ENCODE data around the gene HEYL.
A peak's percentile ranks its signal among the peaks of the same experiment; 100 is the strongest.
"Not testable (repeated sequence)": the region's sequence is repeated elsewhere in the genome, so short reads cannot be mapped to it uniquely, and the experiment has no call there.

HEYL gene

DNA sequence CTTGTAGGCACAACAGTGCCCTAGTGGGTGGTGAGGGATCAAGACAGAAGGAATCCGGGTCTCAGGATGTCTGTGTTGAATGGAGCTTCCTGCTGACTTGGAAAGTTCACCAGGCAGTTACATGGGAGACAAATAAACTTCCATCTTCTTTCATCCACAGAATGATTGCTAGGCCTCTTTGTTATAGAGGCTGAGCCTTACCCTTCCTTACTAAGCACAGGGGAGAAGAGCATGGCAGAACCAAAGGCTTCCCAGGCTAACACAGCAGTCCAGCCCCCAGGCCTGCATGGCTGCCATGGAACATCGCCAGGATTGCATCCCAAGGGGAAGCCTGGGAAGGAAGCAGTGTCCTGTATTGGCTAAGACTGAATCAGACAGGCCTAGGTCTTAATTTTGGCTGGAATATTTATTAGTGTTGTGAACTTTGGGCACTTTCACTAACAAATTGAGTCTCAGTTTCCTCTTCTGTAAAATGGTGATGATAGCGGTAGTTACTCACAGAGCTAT is 18.7 kb downstream of the HEYL start:
- in situ Hi-C loops (cut with MboI; ENCODE audit: low pct_unique_long_range_greater_than_20kb, low sequenced_read_pairs), result no loop called here
- DNase-seq, result no peak

DNA sequence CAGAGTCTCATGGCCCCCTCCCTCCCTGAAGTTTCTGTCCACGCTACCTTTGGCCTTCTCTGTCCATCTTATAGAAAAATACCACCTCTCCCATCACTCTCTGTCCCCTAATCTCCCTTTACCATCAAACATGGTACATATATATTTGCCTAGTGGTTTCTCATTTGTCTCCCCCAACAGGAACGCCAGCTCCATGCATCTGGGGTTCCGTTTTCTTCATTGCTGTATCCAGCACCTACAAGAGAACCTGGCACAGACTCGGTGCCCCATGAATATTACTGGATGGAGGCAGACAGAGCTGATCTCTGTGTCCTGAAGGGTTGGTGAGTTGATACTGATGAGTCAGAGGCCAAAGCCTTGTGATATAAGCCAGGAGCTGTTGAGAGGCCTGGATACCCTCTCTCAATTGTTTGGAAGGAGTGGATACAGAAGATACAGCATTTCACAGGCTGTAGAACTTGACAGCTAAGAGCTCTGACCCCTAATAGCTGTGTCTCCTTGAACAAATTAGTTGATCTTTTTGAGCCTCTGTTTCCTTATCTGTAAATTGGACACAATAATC is 21.9 kb downstream of the HEYL start:
- DNase-seq, result no peak
- in situ Hi-C loops (cut with MboI; ENCODE audit: low pct_unique_long_range_greater_than_20kb, low sequenced_read_pairs), result no loop called here

DNA sequence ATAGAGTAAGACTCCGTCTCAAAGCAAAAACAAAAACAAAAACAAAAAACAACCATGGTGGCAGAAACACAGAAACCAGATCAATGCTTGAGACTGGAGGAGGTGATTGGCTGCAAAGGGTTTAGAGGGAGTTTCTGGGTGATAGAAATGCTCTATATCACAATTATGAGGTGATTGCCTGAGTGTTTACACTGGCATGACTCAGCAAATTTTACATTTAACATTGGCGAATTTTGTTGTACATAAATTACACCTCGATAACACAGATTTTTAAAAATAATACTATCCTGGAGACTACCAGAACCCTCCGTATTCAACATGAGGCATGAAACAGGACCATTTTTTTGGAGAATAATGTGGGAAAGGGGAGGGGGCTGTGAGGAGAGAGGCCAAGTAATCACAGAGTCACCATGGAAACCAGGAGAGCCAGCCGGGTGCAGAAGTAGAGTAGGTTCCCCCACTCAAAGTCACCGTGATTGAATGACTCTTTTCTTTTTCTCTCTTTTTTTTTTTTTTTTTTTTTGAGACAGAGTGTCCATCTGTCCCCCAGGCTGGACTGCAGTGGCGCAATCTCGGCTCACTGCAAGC is 24.3 kb downstream of the HEYL start:
- in situ Hi-C loops (cut with MboI; ENCODE audit: low pct_unique_long_range_greater_than_20kb, low sequenced_read_pairs), result no loop called here
- DNase-seq, result peak; percentile 11

DNA sequence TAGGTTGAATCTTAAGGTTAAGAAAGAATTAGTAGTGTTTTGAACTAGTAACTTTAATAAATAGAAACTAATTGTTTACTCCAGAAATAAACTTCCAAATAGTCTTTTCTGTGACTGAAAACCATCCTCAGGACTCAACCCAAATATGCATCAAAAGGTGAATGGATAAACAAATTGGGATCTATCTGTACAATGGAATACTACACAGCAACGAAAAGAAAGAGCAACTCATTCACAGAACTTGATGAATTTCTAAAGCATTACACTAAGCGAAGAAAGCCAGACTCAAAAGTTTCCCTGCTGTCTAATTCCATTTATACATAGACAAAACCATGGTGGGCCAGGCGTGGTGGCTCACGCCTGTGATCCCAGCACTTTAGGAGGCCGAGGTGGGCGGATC is 25.0 kb downstream of the HEYL start:
- in situ Hi-C loops (cut with MboI; ENCODE audit: low pct_unique_long_range_greater_than_20kb, low sequenced_read_pairs), result no loop called here
- DNase-seq, result no peak

DNA sequence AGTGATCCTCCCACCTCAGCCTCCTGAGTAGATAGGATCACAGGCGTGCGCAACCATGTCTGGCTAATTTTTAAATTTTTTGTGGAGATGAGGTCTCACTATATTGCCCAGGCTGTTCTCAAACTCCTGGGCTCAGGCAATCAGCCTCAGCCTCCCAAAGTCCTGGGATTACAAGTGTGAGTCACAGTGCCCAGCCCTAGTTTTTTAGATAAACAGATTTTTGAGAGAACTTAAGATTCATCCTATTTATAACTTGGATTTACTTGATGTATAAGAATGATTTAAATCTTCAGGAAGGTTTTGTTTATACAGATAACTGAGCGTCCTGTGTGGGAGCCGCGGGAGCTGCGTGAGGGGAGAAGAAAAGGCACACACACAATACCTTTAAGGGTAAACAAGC is 26.2 kb downstream of the HEYL start:
- DNase-seq, result no peak
- in situ Hi-C loops (cut with MboI; ENCODE audit: low pct_unique_long_range_greater_than_20kb, low sequenced_read_pairs), result no loop called here

DNA sequence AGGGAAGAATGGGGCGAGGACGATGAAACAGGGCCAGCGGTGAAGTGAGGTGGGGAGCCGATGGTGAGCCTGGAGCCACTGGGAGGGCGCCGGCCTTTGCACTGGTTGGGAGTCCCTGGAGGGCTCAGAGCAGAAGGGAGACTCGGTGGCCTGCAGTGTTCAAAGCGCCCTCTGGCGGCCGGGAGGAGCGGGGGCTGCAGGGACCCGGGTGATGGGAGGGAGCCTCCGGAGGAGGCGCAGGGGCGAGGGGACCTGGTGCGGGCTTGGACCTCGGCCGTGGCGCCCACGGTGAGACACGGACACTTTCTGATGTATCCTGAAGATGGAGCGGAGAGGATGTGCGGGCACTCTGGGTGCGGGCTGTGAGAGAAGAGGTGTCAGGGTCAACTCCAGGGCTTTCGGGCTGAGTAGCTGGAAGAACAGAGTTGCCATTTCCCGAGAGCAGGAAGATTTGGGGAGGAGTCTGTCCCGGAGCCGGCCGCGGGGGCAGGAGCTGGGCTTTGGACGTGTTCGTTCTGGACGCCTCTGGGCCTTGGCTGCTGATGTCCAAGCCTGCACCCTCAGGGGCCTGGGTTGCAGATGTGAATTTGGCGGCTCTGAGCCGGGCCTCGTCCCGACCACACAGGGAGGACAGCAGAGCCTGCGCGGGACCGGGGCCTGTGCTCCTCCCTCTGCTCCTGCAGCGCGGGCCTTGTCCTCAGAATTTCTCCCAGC is 29.7 kb downstream of the HEYL start:
- in situ Hi-C loops (cut with MboI; ENCODE audit: low pct_unique_long_range_greater_than_20kb, low sequenced_read_pairs), result no loop called here
- DNase-seq, result peak; percentile 72

DNA sequence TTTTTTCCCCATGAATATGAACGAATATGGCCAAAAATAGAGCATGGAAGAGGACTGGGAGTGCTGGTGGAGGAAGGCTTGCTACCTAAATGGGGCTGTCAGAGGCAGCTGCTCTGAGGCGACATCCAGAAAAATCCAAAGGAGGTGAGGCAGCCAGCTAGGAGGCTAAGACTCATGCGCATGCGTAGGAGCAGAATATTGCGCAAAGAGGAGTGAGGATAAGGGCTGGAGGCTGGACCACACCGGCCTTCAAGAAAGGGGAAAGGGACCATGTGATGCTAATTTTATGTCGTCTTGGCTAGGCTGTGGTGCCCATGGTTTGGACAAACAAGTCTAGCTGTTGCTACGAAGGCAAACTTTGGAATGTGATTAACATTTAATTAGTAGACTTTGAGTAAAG is 30.5 kb downstream of the HEYL start:
- in situ Hi-C loops (cut with MboI; ENCODE audit: low pct_unique_long_range_greater_than_20kb, low sequenced_read_pairs), result no loop called here
- no peak for DNase-seq

DNA sequence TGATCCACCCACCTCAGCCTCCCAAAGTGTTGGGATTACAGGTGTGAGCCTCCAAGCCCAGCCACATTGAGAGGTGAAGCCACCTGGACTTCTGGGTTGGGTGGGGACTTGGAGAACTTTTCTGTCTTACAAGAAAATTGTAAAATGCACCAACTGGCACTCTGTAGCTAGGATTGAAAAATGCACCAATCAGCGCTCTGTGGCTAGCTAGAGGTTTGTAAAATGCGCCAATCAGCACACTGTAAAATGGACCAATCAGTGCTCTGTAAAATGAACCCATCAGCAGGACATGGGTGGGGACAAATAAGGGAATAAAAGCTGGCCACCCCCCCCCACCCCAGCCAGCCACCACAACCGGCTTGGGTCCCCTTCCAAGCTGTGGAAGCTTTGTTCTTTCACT is 35.8 kb downstream of the HEYL start:
- DNase-seq; in situ Hi-C loops (cut with MboI; ENCODE audit: low pct_unique_long_range_greater_than_20kb, low sequenced_read_pairs): not testable (repeated sequence)

DNA sequence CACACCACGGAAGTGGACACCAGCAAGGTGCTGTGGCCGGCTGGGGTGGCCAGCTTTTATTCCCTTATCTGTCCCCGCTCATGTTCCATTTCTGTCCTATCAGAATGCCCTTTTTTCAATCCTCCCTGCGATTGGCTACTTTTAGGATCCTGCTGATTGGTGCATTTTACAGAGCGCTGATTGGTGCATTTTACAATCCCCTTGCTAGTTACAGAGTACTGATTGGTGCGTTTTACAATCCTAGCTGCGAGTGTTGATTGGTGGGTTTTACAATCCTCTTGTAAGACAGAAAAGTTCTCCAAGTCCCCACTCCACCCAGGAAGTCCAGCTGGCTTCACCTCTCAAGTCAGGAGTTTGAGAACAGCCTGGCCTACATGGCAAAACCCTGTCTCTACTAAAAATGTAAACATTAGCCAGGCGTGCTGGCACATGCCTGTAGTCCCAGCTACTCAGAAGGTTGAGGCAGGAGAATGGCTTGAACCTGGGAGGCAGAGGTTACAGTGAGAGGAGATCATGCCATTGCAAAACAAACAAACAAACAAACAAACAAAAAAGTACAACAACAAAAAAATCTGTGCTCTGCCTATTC is 37.7 kb downstream of the HEYL start:
- DNase-seq; in situ Hi-C loops (cut with MboI; ENCODE audit: low pct_unique_long_range_greater_than_20kb, low sequenced_read_pairs): not testable (repeated sequence)

DNA sequence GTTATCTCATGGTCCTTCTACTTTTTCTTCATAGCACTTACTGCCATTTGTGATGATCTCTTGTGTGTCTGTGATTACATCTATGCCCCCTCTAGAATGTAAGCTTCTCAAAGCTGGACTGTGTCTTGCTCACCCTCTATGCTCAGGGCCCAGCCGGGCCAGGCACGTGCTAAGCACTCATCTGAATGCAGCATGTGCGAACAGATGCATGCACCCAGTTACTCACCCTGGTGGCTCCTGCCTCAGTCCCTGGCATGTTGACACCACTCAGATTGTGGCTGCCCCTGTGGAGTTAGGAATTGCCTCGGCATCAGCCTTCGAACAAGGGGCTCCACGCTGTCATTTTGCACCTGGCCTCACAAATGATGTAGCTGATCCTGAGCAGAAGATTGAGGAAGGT is 43.3 kb downstream of the HEYL start:
- in situ Hi-C loops (cut with MboI; ENCODE audit: low pct_unique_long_range_greater_than_20kb, low sequenced_read_pairs), result no loop called here
- DNase-seq, result no peak

DNA sequence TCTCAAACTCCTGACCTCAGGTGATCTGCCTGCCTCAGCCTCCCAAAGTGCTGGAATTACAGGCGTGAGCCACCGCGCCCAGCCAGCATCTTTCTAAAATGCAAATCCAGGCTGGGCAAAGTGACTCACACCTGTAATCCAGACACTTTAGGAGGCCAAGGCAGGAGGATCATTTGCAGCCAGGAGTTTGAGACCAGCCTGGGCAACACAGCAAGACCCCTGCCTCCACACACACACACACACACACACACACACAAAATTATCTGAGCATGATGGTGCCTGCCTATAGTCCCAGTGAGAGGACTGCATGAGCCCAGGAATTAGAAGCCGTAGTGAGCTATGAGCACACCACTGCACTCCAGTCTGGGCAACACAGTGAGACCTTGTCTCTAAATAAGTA is 46.1 kb downstream of the HEYL start:
- in situ Hi-C loops (cut with MboI; ENCODE audit: low pct_unique_long_range_greater_than_20kb, low sequenced_read_pairs), result no loop called here
- DNase-seq, result no peak

DNA sequence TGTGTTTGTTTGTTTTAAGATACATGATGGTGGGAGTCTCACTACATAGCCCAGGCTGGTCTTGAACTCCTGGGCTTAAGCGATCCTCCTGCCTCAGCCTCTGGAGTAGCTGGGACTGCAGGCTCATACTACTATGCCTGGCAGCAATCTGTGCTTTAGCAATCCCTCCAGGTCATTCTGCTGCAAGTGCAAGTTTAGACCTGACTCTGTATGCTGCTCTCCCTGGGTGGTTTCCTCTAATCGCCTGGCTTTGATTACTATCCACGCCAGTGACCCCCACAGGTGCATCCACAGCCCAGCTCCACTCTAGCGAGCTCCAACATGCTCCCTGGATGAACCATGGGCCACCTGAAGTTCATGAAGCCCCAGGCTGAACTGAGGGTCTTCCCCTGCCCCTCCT is 47.4 kb downstream of the HEYL start:
- in situ Hi-C loops (cut with MboI; ENCODE audit: low pct_unique_long_range_greater_than_20kb, low sequenced_read_pairs), result no loop called here

DNA sequence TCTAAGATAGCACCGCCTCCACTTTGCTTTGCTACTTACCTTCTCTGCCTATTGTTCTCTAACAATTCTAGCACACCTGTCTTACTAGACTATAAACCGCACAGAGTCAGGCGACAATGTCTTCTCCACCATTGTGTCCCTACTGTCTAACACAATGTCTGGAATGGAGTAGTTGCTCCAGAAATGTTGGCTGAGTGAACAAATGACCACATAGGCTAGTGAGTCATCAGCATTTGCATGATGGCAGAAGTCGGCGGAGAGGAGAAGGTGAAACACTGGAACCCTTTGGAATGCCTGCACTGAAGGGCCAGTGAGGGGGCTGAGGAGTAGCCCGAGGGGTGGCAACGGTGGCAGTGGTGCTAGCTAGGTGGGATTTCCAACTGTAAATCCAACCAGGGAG is 48.9 kb downstream of the HEYL start:
- in situ Hi-C loops (cut with MboI; ENCODE audit: low pct_unique_long_range_greater_than_20kb, low sequenced_read_pairs), result no loop called here

More for the DNA sequence above, 47.4 kb downstream of the HEYL start:
- no peak for DNase-seq

DNA sequence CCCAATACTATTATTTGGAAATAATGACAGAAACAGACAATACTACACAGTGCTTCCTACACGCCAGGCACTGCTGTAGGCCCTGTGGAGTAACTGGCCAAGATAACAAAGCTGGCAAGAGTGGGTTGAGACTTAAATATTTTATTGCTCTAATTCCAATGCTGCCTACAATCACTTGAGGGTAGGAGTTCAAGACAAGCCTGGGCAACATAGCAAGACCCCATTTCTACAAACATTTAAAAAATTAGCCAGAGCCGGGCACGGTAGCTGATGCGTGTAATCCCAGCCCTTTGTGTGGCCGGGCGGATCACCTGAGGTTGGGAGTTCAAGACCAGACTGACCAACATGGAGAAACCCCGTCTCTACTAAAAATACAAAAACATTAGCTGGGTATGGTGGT is 53.5 kb downstream of the HEYL start:
- DNase-seq, result no peak
- in situ Hi-C loops (cut with MboI; ENCODE audit: low pct_unique_long_range_greater_than_20kb, low sequenced_read_pairs), result no loop called here

More for the DNA sequence above, 48.9 kb downstream of the HEYL start:
- DNase-seq, result no peak

DNA sequence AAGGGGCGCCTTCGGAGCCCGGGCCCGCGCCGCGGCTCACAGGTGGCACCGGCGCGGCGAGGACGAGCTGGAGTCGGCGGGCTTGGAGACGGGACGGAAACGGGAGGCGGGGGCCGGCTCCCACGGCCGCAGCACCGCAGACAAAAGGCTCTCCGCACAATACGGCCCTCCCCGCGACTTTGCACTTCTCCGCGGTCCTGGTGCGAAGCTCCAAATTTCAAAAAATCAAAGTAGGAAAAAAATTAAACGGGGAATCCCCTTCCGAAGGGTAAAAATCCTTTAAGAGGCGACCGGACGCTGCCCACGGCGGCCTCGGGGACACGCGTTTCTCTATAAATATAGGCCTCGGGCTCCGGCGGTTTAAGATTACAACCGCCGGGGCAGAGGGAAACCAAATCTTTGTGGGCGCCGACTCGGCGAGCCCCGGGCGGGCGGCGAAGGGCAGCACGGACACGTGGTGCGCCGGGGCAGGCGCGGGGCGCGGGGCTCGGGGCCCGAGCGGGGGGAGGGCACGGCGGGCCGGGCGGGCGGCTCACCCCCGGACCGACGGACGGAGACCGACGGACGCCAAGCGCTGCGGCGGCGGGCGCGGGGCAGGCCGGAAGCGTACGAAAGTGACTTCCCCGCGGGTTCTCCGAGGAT is 63.3 kb downstream of the HEYL start:
- no peak for DNase-seq
- in situ Hi-C loops (cut with MboI; ENCODE audit: low pct_unique_long_range_greater_than_20kb, low sequenced_read_pairs), result no loop called here

DNA sequence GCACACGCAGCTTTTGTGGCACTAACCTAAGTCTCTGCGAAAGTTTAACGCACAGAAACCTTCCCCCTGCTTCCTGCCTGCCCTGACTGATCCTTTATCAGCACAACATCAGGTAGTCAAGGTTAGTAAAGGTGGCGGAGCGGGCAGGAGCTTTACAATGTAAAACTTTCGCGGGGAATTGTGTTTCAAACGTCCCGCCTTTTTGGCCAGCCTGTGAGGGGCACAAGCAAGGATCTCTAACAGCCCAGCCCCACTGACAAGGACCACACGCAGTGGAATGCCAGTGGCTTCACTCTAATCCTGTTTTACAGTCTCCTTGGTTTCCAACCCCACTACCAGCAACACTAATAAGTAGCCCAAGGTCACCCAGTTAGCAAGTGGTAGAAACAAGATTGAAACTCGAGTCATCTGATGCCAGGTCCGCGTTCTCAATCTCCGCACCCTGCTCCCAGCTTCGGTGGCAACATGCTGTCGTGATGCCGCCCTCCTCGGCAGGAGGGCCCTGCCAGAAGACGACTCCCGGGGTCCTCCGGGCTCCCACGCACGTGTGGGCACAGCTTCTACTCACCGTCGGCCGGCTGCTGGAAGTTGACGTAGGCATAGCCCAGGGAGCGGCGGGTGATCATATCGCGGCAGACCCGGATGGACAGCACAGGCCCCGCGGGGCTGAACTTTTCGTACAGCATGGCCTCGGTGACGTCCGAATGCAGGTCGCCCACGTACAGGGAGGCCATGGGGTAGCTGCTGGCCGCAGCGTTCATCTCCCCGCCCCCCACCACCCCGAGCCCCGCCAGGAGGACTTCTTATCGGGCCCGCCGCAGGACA is 64.0 kb downstream of the HEYL start:
- in situ Hi-C loops (cut with MboI; ENCODE audit: low pct_unique_long_range_greater_than_20kb, low sequenced_read_pairs), result no loop called here
- peak; percentile 24 for DNase-seq

DNA sequence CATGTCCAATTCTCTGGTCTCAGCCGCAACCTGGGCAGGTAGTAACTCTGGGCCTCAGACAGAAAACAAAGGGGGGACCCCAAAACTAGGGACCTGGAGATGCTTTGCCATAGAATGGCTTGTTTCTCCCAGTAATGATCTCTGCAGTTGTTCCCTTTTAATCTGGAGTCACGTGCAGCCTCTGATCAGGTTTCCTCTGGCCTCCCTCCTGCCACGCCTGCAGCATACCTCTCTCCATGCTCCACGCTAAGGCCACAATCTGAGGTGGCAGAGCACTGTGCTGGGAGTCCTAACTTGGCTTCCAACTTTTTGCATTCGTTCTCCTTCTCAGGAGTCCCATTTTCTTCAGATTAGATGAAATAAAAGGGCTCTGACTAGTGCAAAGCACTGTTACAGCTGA is 64.8 kb downstream of the HEYL start:
- peak; percentile 39 for DNase-seq
- in situ Hi-C loops (cut with MboI; ENCODE audit: low pct_unique_long_range_greater_than_20kb, low sequenced_read_pairs), result no loop called here
